IMR-90 (cell line): ENCODE measurements around the gene BOD1L1. TPM values are rescaled to one million over a fixed set of nuclear protein-coding genes. Genes with fewer than 3 reads are reported as not detected.
A peak's percentile ranks its signal among the peaks of the same experiment; 100 is the strongest.

Experiments
- ATAC-seq: fragments of 200-7000 bp; cut with Tn5 transposase; 2 replicates; pipeline ENCODE4 v1.9.1; 2020; ENCODE audit warnings: low read depth, mild to moderate bottlenecking, moderate library complexity
- BruUV-seq: library from RNA; stranded (reverse); fragments of 400-500 nt; replicated peaks from 2 replicates; lab custom pipeline; 2021; lab: Mats Ljungman, UMichigan
- CTCF ChIA-PET: fragments of 300-600 bp; formaldehyde crosslinking; extraction: SDS; loops from one replicate; lab custom pipeline; 2021; ENCODE audit warnings: antibody characterized with exemption; lab: Yijun Ruan, JAX
- POLR2A ChIA-PET: fragments of 300-600 bp; sonication (Branson Sonifier 250); formaldehyde crosslinking; loops from one replicate; lab custom pipeline; 2022; ENCODE audit warnings: antibody characterized with exemption; ENCODE audit not compliant: unreplicated experiment; lab: Charles Lee
- DNase-seq: peaks from one replicate; pipeline ENCODE4 v3.0.0; 2013
- H2AFZ ChIP-seq: replicated peaks from 2 replicates; pipeline ENCODE3; 2013; ENCODE audit warnings: low read length, mild to moderate bottlenecking; ENCODE audit not compliant: poor library complexity
- H2AK5ac ChIP-seq: 2 replicates; pipeline ENCODE4 v1.6.1; 2013; ENCODE audit warnings: low read depth, low read length, inconsistent platforms
- H2AK9ac ChIP-seq: replicated peaks from 2 replicates; pipeline ENCODE3; 2013; ENCODE audit warnings: mild to moderate bottlenecking, low read depth, low read length, moderate library complexity; ENCODE audit not compliant: poor library complexity
- H2BK120ac ChIP-seq: 2 replicates; pipeline ENCODE4 v1.6.1; 2013; ENCODE audit warnings: low read depth, low read length, inconsistent platforms
- H2BK15ac ChIP-seq: 3 replicates; pipeline ENCODE4 v1.6.1; 2013; ENCODE audit warnings: low read depth, low read length, inconsistent platforms
- H2BK20ac ChIP-seq: 2 replicates; pipeline ENCODE4 v1.6.1; 2013; ENCODE audit warnings: low read depth, mild to moderate bottlenecking, inconsistent platforms, low read length, moderate library complexity
- H2BK5ac ChIP-seq: 2 replicates; pipeline ENCODE4 v1.6.1; 2013; ENCODE audit warnings: mild to moderate bottlenecking, low read depth, low read length, inconsistent platforms; ENCODE audit not compliant: poor library complexity, severe bottlenecking
- H3K14ac ChIP-seq: replicated peaks from 2 replicates; pipeline ENCODE4 v1.6.1; 2013; ENCODE audit warnings: low read depth, low read length, inconsistent platforms
- H3K18ac ChIP-seq: 2 replicates; pipeline ENCODE4 v1.6.1; 2013; ENCODE audit warnings: low read depth, low read length, control low read depth
- H3K23ac ChIP-seq: 2 replicates; pipeline ENCODE4 v1.6.1; 2013; ENCODE audit warnings: low read depth, low read length, inconsistent platforms
- H3K27ac ChIP-seq: 2 replicates; pipeline ENCODE4 v1.5.1; 2013; ENCODE audit warnings: mild to moderate bottlenecking, control low read depth, low read length; ENCODE audit not compliant: insufficient read depth
- H3K27me3 ChIP-seq: 2 replicates; pipeline ENCODE4 v1.6.1; 2013; ENCODE audit warnings: low read length; ENCODE audit not compliant: control insufficient read depth, insufficient read depth
- H3K36me3 ChIP-seq: 2 replicates; pipeline ENCODE4 v1.6.1; 2013; ENCODE audit warnings: low read length, mixed read lengths; ENCODE audit not compliant: control insufficient read depth, insufficient read depth
- H3K4ac ChIP-seq: 2 replicates; pipeline ENCODE4 v1.6.1; 2013; ENCODE audit warnings: low read depth, low read length, inconsistent platforms
- H3K4me1 ChIP-seq: 2 replicates; pipeline ENCODE4 v1.6.1; 2013; ENCODE audit warnings: low read length, mixed read lengths; ENCODE audit not compliant: control insufficient read depth, insufficient read depth
- H3K4me2 ChIP-seq: 2 replicates; pipeline ENCODE4 v1.6.1; 2013; ENCODE audit warnings: low read depth, mild to moderate bottlenecking, control low read depth, low read length, moderate library complexity
- H3K4me3 ChIP-seq: 2 replicates; pipeline ENCODE4 v1.5.1; 2013; ENCODE audit warnings: low read depth, mild to moderate bottlenecking, control low read depth, low read length, moderate library complexity; ENCODE audit not compliant: insufficient read depth
- H3K56ac ChIP-seq: 2 replicates; pipeline ENCODE4 v1.6.1; 2013; ENCODE audit warnings: low read length, inconsistent platforms; ENCODE audit not compliant: insufficient read depth; ENCODE audit errors: extremely low read depth
- H3K79me1 ChIP-seq, 2 experiments: 2 replicates each; pipeline ENCODE4 v1.6.1; 2013; ENCODE audit warnings: low read length in 2 of 2, inconsistent platforms in 1 of 2, low read depth in 1 of 2
- H3K9ac ChIP-seq: 2 replicates; pipeline ENCODE4 v1.6.1; 2013; ENCODE audit warnings: low read depth, low read length, control low read depth
- H3K9me1 ChIP-seq: 2 replicates; pipeline ENCODE4 v1.6.1; 2013; ENCODE audit warnings: low read length, inconsistent platforms; ENCODE audit not compliant: insufficient read depth
- H3K9me3 ChIP-seq: 2 replicates; pipeline ENCODE4 v1.6.1; 2013; ENCODE audit warnings: low read length; ENCODE audit not compliant: control insufficient read depth, insufficient read depth
- H4K20me1 ChIP-seq: 2 replicates; pipeline ENCODE4 v1.6.1; 2013; ENCODE audit warnings: low read length, inconsistent platforms; ENCODE audit not compliant: insufficient read depth
- H4K5ac ChIP-seq: 2 replicates; pipeline ENCODE4 v1.6.1; 2013; ENCODE audit warnings: mild to moderate bottlenecking, low read depth, low read length, control low read depth
- H4K8ac ChIP-seq, 2 experiments: 2 replicates each; pipeline ENCODE4 v1.6.1; 2013; ENCODE audit warnings: low read depth in 2 of 2, low read length in 2 of 2, control low read depth in 1 of 2, inconsistent platforms in 1 of 2
- H4K91ac ChIP-seq: 2 replicates; pipeline ENCODE4 v1.6.1; 2013; ENCODE audit warnings: low read depth, low read length, inconsistent platforms; ENCODE audit not compliant: insufficient read depth
- MAFK ChIP-seq: IDR thresholded peaks from 2 replicates; pipeline ENCODE4 v1.6.1; 2012; ENCODE audit warnings: low read depth, low read length, improper control_type of control experiment
- WGBS, 2 experiments: methylation state at CpG; one replicate each; pipeline versions ENCODE4 v1.1.5 to v1.1.7; 2013; ENCODE audit warnings: missing lambda C conversion rate in 2 of 2; ENCODE audit not compliant: insufficient read length in 1 of 2; ENCODE audit errors: extremely low coverage in 2 of 2; 5-methylcytosine and 5-hydroxymethylcytosine counted together
- dilution Hi-C: fragments of 300-500 bp; cut with HindIII; formaldehyde crosslinking; loops from one replicate; pipeline ENCODE4 v1.14.3; 2018; ENCODE audit warnings: low sequenced_read_pairs; ENCODE audit not compliant: unreplicated experiment
- in situ Hi-C: fragments of 300-500 bp; cut with MboI; formaldehyde crosslinking; loops from 3 replicates; pipeline ENCODE4 v1.14.3; 2019; ENCODE audit warnings: low sequenced_read_pairs, inconsistent platforms, mixed read lengths
- intact Hi-C: fragments of 100-400 bp; cut with micrococcal nuclease; formaldehyde crosslinking; loops from 2 replicates; pipeline ENCODE4 v1.10.0; 2022
- polyA plus RNA-seq, 3 experiments: library from polyadenylated mRNA; depleted of rRNA; stranded (reverse); fragments of >200 nt; gene quantifications; 2 replicates each; pipeline ENCODE4 v1.2.3, GENCODE V29; 2012; ENCODE audit warnings: low replicate concordance in 1 of 3
- total RNA-seq: library from RNA; depleted of rRNA; stranded (reverse); fragments of >200 nt; gene quantifications from 2 replicates; pipeline ENCODE4 v1.2.3, GENCODE V29; 2012

Gene BOD1L1
- total and polyA plus RNA-seq, 2 of the 4 experiments (the other 2 are of a cell fraction) = 13.5 to 26.9 TPM

GRCh38 chr4:13522282-13523104 is 105.0 kb downstream of the BOD1L1 start:
- Histone ChIP-seq H2AFZ (peak overlapping the region; percentile 47), H3K27ac (no peak overlapping the region), H3K36me3 (no peaks in the 10 kb centered on the region), H4K20me1 (no peaks in the 10 kb centered on the region), H3K18ac (no peak overlapping the region), H4K91ac (no peak overlapping the region), H4K8ac (no peak overlapping the region), H3K9ac (no peak overlapping the region), H3K79me1 (no peaks in the 10 kb centered on the region), H2BK120ac (no peak overlapping the region), H3K4me3 (no peak overlapping the region), H3K4ac (no peak overlapping the region), H2BK20ac (no peak overlapping the region), H2BK5ac (no peak overlapping the region), H3K9me3 (peaks cover 15% of the 10 kb centered on the region), H3K23ac (no peak overlapping the region), H3K4me2 (no peak overlapping the region), H3K27me3 (peaks cover 61% of the 10 kb centered on the region), H2AK5ac (no peak overlapping the region), H3K14ac (no peak overlapping the region), H2BK15ac (no peak overlapping the region), H4K5ac (no peak overlapping the region), H2AK9ac (no peak overlapping the region), H3K56ac (no peak overlapping the region), H3K4me1 (no peaks in the 10 kb centered on the region), H3K9me1 (no peaks in the 10 kb centered on the region)
- BruUV-seq = no TSS peak
- 11% methylated on average over 18 of the region's 49 CpGs; no CpG with 5 or more reads in 1 of the 2 experiments for WGBS, 2 experiments
- intact Hi-C loops (no loop called here), dilution Hi-C loops (no loop called here), in situ Hi-C loops (no loop called here)
- ATAC-seq (no peak), DNase-seq (no peak)
- TF ChIP-seq MAFK = no peak
- POLR2A ChIA-PET = no interaction called here
- CTCF ChIA-PET = no interaction called here
